ENCODE data around the gene SCFD2.

Gene SCFD2

DNA sequence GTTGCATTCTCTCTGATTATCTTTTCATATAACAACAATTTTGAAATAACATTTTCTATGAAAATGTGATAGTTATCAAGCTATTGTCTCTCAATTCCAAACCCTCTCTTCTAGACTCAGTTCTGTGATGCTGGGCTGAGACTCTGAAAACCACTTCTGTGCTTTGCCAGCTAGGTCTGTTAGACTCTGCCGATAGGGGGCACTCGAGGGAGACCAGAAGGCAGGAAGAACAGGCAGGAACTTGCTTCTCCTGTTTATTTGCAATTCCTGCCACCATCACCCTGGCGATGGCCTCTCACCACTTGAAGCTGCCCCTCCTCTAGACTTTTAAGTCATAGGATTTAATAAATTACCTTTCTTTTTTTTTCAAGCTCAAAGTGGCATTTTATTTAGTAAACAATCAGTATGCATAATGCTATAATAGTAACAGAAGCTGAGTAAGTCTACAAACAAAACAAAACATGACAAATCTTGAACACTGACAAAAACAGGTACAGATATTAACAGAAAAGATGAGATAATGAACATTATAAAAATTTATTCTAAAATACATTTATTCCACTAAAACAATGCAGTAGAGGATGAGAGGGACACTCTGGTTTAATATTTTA lies 454.1 kb downstream of the SCFD2 start:
- peak; percentile 46 for DNase-seq

DNA sequence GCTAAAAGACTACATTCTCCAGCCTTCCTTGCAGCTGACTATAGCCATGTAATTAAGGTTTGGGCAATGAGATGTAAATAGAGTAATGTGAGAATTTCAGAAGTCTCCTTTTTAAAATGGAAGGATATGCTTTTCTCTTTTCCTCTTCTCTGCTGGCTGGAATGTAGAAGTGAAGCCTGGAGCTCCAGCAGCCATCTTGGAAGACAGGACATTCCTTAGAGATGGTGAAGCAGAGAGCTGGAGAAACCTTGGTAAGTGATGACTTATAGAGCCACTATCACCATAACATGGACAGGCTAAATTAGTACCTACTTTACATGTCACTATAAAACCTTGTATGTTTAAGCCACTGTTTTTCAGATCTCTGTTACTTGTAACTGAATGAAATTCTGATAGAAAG lies 455.7 kb downstream of the SCFD2 start:
- no peak for DNase-seq

DNA sequence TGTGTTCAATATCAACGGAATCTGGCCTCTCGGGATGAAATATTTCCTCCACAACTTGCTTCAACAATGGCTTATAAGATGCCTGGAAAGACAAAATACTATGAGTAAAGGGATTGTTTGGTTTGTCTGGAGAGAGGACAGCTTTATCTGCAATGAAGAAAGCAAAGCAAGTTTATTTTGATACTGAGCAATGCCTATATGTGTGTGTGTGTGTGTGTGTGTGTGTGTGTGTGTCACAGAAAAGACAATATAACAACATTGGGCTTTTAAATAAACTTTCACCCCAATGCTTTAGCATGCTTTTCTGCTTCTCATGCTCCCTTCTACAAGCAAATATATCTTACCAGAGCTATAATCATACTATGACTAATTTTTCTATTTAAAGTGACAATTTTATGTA lies 458.4 kb downstream of the SCFD2 start:
- no peak for DNase-seq

DNA sequence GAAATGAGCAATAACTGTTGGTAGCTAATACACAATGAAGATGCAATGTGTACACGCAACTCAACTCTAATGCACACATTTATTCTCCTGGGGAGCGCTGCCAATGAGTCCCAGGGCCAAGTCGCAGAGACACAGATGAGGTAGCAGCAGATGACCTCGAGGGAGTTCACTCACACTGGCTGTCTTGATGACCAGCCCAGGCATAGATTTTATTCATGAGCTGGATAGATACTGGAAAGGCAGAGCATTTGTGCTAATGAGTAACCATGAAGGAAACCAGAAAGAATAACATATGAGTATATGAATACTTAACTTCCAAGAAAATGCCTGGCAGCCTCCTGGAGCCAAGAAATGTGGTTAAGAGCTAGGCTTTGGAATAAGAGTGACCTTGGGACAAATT lies 461.4 kb downstream of the SCFD2 start:
- no peak for DNase-seq

DNA sequence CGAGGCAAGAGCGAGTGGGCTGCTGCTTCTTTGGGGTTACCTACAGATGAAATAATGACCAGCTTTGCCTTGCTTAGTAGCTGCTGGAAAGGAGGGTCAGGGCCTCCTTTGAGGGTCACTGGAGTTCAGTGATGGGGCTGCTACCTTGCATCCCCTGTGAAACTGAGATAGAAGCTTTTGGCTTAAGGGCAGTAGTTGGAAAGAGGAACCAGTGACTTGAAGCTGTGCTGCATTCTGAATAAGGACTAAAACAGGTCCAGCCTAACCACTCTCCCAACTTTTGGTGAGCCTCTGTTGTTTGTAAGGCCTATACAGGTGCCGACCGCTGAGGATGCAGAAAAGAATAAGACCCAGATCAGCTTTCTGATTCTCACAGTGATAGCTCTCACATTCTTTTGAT lies 462.6 kb downstream of the SCFD2 start:
- DNase-seq: no peak

DNA sequence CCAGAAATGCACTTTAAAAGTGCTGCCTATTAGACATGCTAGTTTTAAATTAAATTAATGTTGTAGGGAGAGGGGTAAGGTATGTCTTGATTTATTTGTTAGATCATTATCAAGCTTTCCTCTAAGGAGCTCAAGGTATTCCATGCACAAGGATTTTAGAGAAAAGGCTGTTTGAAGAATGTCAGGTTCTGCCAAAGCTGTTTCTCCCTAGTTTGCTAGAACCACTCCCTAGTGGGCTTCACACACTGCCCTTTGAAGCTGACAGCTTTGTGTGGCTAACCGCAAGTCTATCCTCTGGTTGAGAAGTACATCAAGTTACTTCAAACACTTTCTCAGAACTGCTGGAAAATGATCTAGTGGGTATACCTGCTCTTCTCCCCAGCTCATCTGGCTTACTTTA lies 471.4 kb downstream of the SCFD2 start:
- no peak for DNase-seq

DNA sequence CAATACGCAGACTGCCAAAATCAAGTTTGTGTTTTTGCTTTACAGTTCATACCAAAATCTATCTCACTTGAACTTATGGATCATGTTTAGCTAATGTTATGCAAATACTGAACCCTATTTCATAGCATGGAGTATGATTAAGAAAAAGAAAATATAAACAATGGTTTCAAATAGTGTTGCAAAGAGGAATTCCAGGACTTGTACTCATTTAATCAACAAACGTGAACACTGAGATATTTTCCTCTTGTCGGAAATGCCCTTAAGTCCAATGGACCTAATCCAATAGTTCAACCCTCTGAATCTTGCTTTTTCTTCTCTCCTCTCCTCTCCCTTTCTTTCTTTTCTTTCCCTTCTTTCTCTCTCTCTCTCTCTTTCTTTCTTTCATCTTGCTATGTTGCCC lies 473.0 kb downstream of the SCFD2 start:
- DNase-seq: no peak

DNA sequence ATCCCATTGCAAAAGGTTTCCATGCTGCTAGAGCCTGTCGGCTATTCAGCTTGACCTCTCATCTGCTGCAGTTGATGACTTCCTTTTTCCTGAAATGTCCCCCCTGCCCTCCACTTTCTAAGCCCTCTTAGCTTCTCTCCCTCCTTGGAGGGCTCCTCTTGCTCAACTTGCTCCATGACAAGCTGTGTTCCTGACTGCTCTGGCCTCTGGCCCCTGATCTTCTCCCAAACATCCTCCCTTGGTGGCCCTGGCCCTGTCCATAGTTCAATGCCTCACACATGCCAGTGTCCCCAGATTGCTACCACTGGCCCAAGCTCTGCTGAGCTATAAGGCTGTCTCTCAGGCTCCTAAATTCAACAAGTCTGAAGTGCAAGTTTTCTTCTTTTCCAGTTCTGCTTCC lies 474.1 kb downstream of the SCFD2 start:
- DNase-seq: no peak

DNA sequence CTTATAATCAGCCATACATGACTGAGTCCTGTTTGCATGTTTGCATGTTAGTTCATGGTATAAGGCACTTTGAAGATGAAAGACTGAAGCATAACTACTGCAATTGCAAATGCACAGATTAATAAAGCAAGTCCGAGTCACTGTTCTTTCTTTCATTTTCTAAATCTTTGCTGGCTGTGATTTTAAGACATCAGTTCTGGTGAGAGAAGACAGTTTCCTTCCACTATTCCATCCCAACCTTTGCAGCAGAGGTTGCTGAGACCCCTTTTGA lies 475.4 kb downstream of the SCFD2 start:
- DNase-seq: no peak

DNA sequence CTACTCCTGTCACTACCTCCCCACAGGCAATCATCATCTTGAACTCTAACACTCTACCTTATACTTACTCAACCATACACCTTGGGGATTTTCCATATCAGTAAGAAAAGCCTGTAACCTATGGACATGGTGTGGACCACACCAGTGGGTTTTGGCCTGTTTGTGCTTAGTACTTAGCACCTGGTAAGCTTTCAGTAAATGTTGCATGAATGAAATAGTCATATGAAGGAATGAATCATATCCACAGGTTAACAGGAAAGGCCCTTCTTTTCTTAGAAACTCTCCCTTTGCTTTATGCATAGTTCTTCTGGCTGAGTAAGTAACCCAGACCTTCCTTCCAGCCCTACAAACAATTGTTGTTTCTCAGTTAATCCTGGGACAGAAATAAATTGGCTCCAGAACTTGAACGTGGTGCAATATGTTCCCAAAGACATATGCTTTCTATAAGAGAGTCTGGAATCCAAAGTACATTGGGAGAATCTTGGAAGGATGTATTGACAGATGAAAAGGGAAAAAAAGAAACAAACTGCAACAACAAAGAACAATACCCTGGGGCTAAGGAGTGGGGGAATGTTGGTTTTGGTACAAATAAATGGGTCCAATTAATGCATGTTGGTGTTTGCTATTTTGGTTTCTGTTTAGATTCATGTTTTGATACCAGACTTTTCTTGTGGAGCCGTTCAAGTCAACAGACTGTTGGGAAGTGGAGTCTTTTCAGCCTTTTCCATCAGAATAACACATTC lies 475.9 kb downstream of the SCFD2 start:
- no peak for DNase-seq

DNA sequence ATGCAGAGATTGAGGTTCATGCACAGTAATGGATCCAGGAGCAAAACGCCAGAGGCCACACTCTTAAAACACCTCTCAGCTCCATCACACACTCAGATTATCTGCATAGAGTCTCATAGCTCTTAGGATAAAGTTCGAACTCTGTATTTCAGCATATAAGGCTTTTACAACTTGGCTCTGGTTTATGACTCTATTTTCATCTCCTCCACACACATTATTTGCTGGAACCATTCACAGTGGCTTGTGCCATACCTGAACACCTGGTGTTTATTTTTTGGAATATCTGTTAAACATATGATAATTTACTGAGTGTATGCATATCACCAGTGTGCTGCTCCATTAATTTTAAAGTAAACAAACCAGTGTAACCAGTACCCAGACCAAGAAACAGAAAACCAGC lies 476.5 kb downstream of the SCFD2 start:
- DNase-seq: no peak

DNA sequence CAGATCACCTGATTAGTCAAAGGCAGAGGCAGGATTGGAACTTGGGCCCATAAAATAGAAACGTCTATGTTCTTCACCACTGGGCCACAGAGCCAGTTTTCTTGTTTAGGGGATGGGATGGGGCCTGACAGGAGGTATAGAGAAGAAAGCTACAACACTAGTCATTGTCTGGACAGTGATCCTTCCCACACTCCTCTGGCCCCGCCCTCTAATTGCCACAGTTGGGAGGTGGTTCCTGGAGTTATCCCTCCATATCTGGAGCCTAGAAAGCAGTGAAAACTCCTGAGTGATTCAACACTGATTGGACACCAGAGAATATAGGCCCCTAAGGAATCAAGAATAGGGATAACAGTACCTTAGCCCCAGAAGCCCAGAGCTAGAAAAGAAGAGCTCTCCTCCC lies 480.9 kb downstream of the SCFD2 start:
- DNase-seq: no peak

DNA sequence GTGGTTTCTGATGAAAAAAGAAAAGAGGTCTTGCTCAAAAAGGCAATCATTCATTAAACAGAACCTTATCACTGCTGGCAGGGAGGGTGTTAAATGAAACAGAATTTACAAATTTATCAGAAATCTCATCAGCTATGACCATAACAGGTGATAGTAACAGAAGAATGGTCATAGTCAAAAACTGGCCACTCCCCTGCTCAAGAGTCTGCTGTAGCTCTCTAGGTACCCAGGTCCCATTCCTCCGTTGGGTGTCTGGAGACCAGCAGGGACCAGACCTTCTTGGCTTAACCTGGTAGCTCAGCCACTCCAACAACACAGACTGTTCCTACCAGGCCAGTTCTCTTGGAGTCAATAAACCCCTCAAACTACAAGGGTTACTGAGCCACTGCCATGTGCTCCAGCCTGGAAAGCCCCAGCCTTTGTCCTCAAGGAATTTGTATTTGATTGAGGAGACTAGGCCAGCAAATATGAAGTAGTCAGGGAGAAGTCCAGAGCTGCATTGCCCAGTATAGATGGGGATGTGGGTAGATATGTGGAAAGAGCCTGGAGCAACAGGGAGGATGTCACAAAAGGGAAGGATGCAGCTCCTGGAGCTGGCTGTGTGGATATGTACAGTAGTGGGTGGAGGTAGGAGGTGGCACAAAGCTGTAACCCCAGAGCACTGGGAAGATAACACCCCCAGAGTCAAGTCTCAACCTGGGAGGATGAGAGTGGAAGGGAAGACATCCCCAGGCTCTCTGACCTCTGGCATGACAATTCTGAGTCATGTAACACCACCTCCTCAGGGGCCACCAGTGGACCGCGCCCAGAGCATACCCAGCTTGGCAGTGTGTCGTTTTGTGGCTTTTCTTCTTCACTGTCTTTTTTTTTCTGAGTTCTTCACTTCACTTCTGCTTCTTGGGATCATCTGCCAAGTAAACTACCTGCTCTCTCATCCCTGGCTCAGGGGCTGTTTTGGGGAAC lies 481.9 kb downstream of the SCFD2 start:
- DNase-seq: no peak

DNA sequence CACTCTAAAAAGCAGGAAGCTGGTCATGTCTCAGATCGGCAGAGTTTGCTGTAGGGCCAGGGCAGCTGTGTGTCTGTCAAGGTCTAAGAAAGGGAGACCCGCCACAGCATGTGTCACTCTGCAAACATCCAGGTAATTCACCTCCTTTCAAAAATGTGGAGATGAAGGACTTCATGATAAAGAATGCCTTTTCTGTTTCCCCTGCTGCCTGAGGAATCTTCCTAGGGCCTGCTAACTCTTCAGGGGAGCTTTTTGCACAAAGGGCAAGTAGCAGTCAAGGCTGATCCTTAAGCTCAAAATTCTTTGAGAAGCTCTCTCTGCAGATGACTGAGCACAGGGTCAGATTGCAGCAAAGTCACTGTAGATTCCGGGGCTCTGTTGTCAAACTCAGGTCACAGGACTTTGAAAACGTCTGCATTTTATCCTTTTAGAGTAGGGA lies 482.7 kb downstream of the SCFD2 start:
- no peak for DNase-seq

DNA sequence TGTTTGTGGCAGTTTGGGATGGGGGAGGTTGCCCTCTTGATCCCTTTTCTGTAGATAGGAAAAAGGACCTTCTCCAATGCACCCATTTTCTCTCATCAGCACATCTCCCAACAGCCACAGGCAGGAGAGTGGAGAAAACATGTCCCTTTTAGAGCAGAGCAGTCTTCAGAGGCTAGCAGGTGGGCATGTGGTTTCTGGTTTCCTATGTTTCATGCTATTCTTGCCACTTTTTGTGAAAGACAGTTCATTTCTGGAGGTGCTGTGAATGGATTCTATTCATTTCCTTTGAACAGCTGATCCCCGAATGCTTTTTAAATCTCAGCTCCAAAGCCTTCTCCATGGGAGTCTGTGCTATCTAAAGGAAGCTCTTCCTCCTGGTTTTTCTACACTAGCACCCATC lies 484.9 kb downstream of the SCFD2 start:
- DNase-seq: no peak

DNA sequence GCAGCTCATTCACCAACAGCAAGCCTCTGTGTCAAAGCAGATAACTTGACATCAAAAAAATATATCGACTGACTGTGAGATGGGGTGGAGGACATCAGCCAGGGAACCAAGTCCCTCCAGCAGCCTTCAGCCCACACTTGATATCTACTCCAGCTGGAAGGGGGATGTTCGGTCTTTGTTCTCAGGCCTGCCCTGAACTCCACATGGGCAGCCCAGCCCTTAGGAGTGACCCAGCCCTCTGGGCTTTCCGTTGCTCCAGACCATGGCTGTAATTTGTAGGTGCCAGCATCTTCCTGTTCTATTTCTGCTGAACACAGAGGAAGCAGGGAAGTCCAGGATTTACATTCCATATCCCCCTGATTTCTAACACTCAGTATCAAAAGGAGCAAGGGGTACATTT lies 486.4 kb downstream of the SCFD2 start:
- no peak for DNase-seq

DNA sequence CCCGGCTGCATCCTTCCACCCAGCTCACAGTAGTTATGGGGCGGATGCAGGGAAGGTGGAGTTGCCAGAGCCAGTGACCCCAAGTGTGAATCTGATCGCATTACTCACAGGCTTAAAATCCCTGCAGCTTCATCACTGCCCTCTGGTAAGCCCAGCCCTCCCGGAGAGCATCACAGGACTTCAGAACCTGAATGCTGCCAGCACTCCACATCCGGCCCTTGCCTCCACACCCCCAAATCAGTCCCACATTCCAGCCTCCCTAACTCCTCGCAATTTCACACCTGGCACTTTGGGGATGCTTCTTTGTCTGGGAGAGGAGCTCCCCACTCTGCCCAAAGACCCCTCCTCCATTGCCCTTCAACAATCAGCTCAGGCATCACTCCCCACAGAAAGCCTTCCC lies 488.2 kb downstream of the SCFD2 start:
- DNase-seq: no peak

DNA sequence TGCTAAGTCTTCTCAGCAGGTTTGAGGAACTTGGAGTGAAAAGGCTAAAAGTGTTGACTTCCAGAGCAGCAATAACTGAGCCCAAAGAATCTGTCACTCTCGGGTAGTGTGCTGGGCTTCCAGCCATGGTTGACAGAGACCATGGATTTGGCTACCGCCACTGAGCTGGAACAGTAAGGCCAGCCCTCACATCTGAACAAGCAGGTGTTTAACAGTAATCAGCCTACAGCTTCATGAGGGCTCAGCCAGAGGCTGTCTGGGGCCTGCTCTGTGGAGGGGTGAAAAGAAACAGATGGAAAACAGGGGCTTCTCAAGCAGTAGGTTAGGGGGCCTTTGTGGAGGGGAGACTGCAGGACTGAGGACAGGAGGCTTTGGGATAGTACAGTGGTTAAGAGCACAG lies 488.8 kb downstream of the SCFD2 start:
- DNase-seq: no peak

DNA sequence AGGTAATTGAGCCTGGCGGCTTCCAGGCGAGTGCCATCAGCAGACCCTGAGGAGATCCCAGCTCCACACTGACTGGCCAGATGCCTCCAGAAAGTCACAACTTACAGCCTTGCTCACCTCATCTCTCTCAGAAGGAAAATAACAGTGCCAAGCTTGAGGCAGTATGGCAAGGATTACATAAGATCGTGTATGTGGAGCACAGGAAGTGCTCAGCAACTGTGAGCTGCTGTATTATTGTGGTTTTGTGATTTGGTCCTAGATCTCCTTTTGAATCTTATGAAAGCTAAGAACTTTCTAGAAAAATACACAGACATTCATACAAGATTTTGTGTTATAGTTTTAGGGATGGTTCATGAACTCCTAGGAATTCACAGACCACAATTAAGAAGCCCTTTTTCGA lies 489.8 kb downstream of the SCFD2 start:
- DNase-seq: no peak

DNA sequence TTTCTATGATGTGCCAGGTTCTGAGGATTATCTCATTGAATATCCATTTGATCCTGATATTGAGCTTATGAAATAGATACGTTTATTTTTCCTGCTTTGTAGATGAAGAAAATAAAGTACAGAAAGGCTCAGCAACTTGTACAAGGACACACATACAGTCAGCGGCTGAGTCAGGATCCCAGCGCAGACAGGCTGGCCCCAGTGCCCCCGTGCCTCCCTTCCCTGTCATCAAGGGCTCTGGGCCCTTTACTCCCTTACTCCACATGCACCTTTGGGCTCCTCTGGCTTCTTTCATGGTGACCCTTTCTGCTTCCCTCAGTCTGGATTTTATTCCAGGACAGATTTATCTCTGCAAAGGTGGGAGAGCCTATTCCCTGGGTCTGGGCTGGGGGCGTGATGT lies 490.9 kb downstream of the SCFD2 start:
- no peak for DNase-seq

DNA sequence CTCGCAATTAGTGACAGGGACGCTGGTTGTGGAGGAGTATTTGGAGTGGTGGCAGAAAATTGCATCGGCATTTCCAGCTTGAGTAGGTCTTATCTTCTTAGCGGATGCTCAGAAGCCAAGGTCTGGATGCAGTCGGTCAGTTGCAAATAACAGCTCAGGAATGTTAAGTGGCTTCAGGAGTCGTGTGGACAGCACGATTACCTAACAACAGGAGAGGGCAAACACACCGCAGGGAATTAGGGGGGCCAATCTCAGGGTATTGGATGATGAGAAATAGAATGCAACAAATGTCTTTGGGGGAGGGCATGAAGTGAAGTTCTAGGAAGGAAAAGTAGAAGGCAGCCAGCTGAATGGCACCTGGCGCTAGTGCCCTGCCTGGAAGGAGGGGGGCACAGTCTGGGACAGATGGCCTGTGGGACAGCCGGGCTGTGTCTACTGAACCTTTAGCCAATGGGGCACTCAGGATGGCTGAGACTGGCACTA lies 492.0 kb downstream of the SCFD2 start:
- DNase-seq: no peak

DNA sequence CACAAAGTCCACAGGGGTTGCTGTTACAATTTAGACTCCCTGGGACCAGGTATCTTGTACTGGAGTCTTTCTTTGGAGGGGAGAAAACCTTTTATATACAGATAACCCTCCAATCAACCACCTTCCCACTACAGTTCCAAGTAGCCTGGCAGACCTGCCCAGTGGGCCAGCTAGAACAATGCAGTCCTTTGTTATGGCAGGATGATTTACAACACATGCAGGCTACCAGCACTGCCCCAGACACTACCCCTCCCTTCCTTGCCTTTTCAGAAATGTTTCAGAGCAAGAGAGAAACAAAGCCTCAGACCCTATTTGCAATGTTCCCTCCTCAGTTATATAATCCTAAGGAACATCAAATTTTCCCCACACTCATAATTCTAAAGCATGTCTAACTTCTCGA lies 492.7 kb downstream of the SCFD2 start:
- no peak for DNase-seq

DNA sequence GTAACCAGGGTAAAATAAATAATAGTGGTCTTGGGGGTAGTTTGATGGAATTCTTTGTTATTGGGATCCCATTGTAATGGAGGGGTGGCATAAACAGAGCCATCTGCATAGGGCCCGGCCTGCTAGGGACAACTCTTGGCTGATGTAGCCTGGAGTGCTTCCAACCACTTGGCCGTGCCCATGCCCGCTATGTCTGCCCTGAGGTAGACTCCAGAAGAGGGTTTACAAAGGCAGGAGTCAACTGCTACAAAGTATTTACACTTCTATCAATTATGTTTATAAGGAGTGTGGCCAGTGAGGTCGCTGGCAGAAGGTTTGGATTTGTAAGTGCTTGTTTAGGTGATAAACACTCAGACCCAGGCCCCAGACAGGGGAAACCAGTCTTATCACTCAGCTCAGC lies 495.6 kb downstream of the SCFD2 start:
- no peak for DNase-seq

DNA sequence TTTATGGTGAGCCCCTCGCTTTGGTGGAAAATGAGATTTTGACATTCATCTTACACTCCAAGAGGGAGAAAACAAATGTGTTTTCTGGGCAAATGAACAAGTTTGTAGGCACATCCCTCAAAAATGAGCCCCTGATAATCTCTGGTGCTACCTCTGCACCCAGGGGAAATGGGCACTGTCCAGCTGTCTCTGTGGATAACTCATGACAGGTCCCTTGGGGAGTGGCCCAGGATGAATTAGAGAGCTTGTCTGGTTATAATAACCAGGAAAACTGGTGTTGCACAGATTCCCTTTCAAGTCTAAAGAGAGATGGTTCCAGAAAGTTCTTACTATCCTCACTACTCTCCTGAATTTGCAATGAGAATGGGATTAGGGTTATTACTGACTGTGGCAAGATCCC lies 496.2 kb downstream of the SCFD2 start:
- no peak for DNase-seq

All from CD4-positive, alpha-beta T cell treated with Interleukin-15 for 1 hour (primary cell).